Tibial nerve (tissue), 4 donors: ENCODE data around the gene SELP. TPM values are rescaled to one million over a fixed set of nuclear protein-coding genes. Genes with fewer than 3 reads are reported as not detected.
"Not testable (repeated sequence)": the region's sequence is repeated elsewhere in the genome, so short reads cannot be mapped to it uniquely, and the experiment has no call there.

Source experiments
- DNase-seq, 2 donors: peaks; one replicate each; pipeline ENCODE4 v3.0.0-alpha.2; 2019; ENCODE audit warnings: low spot score in 2 of 2
- H3K27ac ChIP-seq, 4 donors: fragments of 200-600 bp; sonication (generic) in 3 of 4; one replicate each; pipeline ENCODE4 v1.5.1; 2017 to 2019; ENCODE audit warnings: mild to moderate bottlenecking in 1 of 4
- H3K27me3 ChIP-seq, 2 donors: fragments of 200-600 bp; sonication (generic) in 1 of 2; one replicate each; pipeline versions ENCODE4 v1.5.1 to v1.6.0; 2017 to 2019
- H3K36me3 ChIP-seq, 3 donors: fragments of 200-600 bp; sonication (generic); one replicate each; pipeline ENCODE4 v1.5.1; 2018 to 2019
- H3K4me1 ChIP-seq, 4 donors: fragments of 200-600 bp; sonication (generic) in 3 of 4; one replicate each; pipeline ENCODE4 v1.5.1; 2017 to 2019
- H3K4me3 ChIP-seq, 4 donors: fragments of 200-600 bp; sonication (generic) in 3 of 4; one replicate each; pipeline ENCODE4 v1.5.1; 2017 to 2019; ENCODE audit warnings: mild to moderate bottlenecking in 1 of 4, moderate library complexity in 1 of 4
- H3K9me3 ChIP-seq, 4 donors: fragments of 200-600 bp; sonication (generic) in 3 of 4; one replicate each; pipeline ENCODE4 v1.5.1; 2017 to 2019
- EP300 ChIP-seq, 2 donors: sonication (generic); formaldehyde crosslinking; IDR thresholded peaks; one replicate each; pipeline ENCODE4 v1.6.1; 2017; ENCODE audit warnings: antibody characterized with exemption in 2 of 2, mild to moderate bottlenecking in 1 of 2
- POLR2A ChIP-seq, 2 donors: fragments of 450-650 bp; IDR thresholded peaks; one replicate each; pipeline ENCODE4 v1.6.1; 2017; ENCODE audit warnings: antibody characterized with exemption in 2 of 2, mild to moderate bottlenecking in 2 of 2, moderate library complexity in 2 of 2
- WGBS, 2 donors: methylation state at CpG; one replicate each; pipeline ENCODE4 v1.1.5; 2018; 5-methylcytosine and 5-hydroxymethylcytosine counted together
- total RNA-seq, 4 donors: library from RNA; depleted of rRNA; stranded (reverse); fragments of >200 nt; gene quantifications; one replicate each; pipeline ENCODE4 v1.1.0, GENCODE V29; 2016
- TF ChIP-seq, protein P1 (sequence below), 5 experiments: fragments of 200-600 bp in 3 of 5; fragments of 450-650 bp in 2 of 5; sonication (generic) in 3 of 5; IDR thresholded peaks; one replicate each; pipeline ENCODE4 v1.5.1; 2016 to 2019; ENCODE audit warnings: antibody characterized with exemption in 5 of 5, mild to moderate bottlenecking in 3 of 5, moderate library complexity in 2 of 5

The SELP gene
- total RNA-seq, result 10 to 100 TPM in 3 of 4 donors, 1 to 10 TPM in 1; 2.3 to 30.3 (median 14.8) TPM

DNA sequence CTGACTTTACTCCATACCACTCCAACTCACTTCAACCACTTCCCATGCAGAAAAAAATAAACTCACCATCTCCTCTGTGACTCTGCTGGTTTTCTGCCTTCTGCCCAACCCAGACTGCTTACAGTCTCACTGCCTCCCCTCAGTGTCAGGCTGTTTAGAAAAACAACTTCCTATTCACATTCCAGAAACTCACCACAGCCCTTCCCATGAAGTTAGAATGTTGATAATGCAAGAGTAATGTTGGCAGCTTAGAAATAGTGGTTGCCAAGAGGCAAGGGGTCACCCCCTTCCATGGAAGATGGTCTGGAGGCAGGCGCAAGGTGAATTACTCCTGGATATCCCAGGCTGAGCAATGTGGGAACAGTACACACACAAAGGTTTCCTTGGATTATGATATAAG, at the start of gene SELP:
SELP (minus strand) TSS at position 119 of the 400 bp plus-strand sequence; CDS start at position 69, 50 bp downstream.
- no peaks in the 10 kb centered on the region for H3K27me3 ChIP-seq
- H3K4me3 ChIP-seq, result no peak within 1 kb of the TSS
- H3K27ac ChIP-seq, result peak within 1 kb of the TSS in 2 of 4 donors; percentile 42 to 55
- no peaks in the 10 kb centered on the region for H3K4me1 ChIP-seq
- WGBS, 2 donors, result 68 to 79% methylated on average over 1 of the region's 1 CpG
- peaks cover 0 to 22% (median 7%) of the 10 kb centered on the region in 4 donors for H3K9me3 ChIP-seq
- DNase-seq, result no peak
- no peaks in the 10 kb centered on the region for H3K36me3 ChIP-seq
- TF ChIP-seq, protein P1, sequence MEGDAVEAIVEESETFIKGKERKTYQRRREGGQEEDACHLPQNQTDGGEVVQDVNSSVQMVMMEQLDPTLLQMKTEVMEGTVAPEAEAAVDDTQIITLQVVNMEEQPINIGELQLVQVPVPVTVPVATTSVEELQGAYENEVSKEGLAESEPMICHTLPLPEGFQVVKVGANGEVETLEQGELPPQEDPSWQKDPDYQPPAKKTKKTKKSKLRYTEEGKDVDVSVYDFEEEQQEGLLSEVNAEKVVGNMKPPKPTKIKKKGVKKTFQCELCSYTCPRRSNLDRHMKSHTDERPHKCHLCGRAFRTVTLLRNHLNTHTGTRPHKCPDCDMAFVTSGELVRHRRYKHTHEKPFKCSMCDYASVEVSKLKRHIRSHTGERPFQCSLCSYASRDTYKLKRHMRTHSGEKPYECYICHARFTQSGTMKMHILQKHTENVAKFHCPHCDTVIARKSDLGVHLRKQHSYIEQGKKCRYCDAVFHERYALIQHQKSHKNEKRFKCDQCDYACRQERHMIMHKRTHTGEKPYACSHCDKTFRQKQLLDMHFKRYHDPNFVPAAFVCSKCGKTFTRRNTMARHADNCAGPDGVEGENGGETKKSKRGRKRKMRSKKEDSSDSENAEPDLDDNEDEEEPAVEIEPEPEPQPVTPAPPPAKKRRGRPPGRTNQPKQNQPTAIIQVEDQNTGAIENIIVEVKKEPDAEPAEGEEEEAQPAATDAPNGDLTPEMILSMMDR (IDR thresholded peaks at IDR 0.05), result no peak
- TF ChIP-seq EP300 (IDR thresholded peaks at IDR 0.05) (peak in 1 of 2 donors; percentile 17), POLR2A (IDR thresholded peaks at IDR 0.05) (no peak)

DNA sequence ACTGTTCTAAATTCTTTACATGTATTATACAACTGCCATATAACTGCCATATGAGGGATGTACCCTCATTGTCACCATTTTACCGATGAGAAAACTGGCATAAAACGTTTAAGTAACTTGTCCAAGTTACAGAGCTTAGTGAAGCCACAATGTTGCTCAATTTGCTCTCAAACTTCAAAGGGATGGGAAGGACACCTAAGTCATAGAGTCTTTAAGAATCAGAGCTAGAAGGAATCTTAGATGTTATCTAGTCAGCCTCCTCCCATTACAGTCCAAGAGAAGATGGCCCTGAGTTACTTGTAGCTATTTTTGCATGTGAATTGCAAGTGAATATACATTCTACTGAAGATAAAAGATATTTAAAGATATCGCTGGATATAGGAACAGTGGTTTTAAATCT, 49.8 kb upstream of the SELP start:
- Histone ChIP-seq H3K4me3 (no peak overlapping the region), H3K4me1 (peaks cover 0 to 6% (median 3%) of the 10 kb centered on the region in 4 donors), H3K36me3 (no peaks in the 10 kb centered on the region), H3K27me3 (no peaks in the 10 kb centered on the region), H3K27ac (no peak overlapping the region), H3K9me3 (no peaks in the 10 kb centered on the region)
- DNase-seq, result no peak
- TF ChIP-seq, protein P1 (IDR thresholded peaks at IDR 0.05), result no peak
- no peak for TF ChIP-seq EP300 (IDR thresholded peaks at IDR 0.05)
- TF ChIP-seq POLR2A (IDR thresholded peaks at IDR 0.05), result no peak
- WGBS, 2 donors, result 78 to 87% methylated on average over 3 of the region's 3 CpGs

DNA sequence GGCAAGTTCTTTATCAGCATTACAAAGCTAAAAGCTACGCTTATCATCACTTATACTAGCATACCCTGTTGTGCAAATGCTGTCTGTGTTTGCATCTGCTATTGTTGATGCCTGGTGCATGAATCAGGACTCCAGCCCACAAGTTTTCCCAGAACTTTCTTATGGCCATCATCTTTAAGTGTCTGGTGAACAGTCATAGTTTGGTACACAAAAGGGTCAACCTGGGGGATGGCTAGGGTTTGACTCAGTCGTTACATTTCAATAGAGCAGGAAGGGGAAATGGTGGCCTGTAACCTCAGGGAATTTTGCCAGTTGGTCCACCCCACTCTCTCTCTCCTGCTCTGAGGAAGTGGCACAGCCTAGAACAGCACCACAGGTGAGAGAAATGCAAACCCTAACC, 46.1 kb upstream of the SELP start:
- Histone ChIP-seq H3K27ac (no peak overlapping the region), H3K27me3 (no peaks in the 10 kb centered on the region), H3K9me3 (no peaks in the 10 kb centered on the region), H3K4me1 (peaks cover 0 to 1% (median under 1%) of the 10 kb centered on the region in 4 donors), H3K4me3 (no peak overlapping the region), H3K36me3 (no peaks in the 10 kb centered on the region)
- TF ChIP-seq, protein P1 (IDR thresholded peaks at IDR 0.05), result no peak
- no peak for TF ChIP-seq EP300 (IDR thresholded peaks at IDR 0.05)
- TF ChIP-seq POLR2A (IDR thresholded peaks at IDR 0.05), result no peak
- 15 to 23% methylated on average over 2 of the region's 2 CpGs for WGBS, 2 donors
- DNase-seq, result no peak

DNA sequence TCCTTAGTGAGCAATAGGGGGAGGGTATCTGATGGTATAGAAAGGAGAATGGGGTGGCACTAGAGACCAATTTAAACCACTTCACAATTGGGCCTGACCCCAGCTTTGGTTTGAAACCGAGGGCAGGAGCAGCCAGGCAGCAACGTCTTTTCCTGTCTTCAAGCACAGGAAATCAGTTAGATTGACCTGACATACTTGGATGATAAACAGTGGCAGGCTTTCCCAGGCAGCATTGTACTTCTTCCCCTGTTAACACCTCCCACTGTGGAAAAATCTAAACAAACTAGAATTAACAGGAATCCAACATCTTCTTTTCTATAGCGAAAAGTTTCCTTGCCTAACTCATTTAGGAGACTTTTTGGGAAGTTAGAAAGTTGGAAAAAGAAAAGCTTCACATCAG, 40.9 kb upstream of the SELP start:
- DNase-seq, result no peak
- Histone ChIP-seq H3K36me3 (no peaks in the 10 kb centered on the region), H3K27me3 (no peaks in the 10 kb centered on the region), H3K4me3 (no peak overlapping the region), H3K4me1 (no peaks in the 10 kb centered on the region), H3K27ac (no peak overlapping the region), H3K9me3 (no peaks in the 10 kb centered on the region)
- 33 to 36% methylated on average over 3 of the region's 3 CpGs for WGBS, 2 donors
- TF ChIP-seq POLR2A (IDR thresholded peaks at IDR 0.05) (no peak), EP300 (IDR thresholded peaks at IDR 0.05) (no peak)
- TF ChIP-seq, protein P1 (IDR thresholded peaks at IDR 0.05), result no peak

DNA sequence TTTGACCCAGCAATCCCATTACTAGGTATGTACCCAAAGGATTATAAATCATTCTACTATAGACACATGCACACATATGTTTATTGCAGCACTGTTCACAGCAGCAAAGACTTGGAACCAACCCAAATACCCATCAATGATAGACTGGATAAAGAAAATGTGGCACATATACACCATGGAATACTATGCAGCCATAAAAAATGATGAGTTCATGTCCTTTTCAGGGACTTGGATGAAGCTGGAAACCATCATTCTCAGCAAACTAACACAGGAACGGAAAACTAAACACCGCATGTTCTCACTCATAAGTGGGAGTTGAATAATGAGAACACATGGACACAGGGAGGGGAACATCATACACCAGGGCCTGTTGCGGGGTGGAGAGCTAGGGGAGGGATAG, 40.3 kb upstream of the SELP start:
- H3K36me3 ChIP-seq, DNase-seq, H3K27ac ChIP-seq, H3K9me3 ChIP-seq, H3K27me3 ChIP-seq, H3K4me1 ChIP-seq, H3K4me3 ChIP-seq: not testable (repeated sequence)
- 92 to 93% methylated on average over 3 of the region's 3 CpGs for WGBS, 2 donors

DNA sequence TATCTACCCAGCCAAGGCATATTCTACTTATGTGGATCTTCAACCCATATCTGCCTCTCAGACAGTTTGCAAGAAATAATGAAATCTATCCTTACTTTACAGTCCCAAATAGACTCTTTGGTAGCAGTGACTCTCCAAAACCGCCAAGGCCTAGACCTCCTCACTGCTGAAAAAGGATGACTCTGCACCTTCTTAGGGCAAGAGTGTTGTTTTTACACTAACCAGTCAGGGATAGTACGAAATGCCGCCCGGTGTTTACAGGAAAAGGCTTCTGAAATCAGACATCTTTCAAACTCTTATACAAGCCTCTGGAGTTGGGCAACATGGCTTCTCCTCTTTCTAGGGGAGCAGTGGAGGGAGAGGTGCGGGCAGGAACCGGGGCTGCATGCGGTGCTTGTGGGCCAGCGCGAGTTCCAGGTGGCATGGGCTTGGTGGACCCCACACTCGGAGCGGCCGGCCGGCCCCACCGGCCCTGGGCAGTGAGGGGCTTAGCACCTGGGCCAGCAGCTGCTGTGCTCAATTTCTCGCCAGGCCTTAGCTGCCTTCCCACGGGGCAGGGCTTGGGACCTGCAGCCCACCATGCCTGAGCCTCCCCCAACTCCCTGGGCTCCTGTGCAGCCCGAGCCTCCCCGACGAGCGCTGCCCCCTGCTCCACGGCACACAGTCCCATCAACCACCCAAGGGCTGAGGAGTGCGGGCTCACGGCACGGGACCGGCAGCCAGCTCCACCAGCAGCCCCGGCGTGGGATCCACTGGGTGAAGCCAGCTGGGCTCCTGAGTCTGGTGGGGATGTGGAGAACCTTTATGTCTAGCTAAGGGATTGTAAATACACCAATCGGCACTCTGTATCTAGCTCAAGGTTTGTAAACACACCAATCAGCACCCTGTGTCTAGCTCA, 38.0 kb upstream of the SELP start:
- 91 to 95% methylated on average over 9 to 22 of the region's 28 CpGs for WGBS, 2 donors
- not testable (repeated sequence) for H3K27me3 ChIP-seq, H3K4me3 ChIP-seq, H3K4me1 ChIP-seq, DNase-seq, H3K27ac ChIP-seq, H3K36me3 ChIP-seq, H3K9me3 ChIP-seq

DNA sequence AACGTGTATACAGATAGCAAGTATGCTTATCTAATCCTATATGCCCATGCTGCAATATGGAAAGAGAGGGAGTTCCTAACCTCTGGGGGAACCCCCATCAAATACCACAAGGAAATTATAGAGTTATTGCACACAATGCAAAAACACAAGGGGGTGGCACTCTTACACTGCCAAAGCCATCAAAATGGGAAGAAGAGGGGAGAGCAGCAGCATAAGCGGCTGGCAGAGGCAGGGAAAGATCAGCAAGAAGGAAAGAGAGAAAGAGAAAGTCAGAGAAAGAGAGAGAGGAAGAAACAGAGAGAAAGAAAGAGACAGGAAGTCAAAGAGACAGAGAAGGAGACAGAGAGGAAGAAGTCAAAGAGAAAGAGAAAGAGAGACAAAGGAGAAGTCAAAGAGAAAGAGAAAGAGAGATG, 37.3 kb upstream of the SELP start:
- H3K9me3 ChIP-seq, H3K36me3 ChIP-seq, DNase-seq, H3K4me1 ChIP-seq, H3K27me3 ChIP-seq, H3K27ac ChIP-seq, H3K4me3 ChIP-seq: not testable (repeated sequence)
- 70 to 78% methylated on average over 2 of the region's 2 CpGs for WGBS, 2 donors

DNA sequence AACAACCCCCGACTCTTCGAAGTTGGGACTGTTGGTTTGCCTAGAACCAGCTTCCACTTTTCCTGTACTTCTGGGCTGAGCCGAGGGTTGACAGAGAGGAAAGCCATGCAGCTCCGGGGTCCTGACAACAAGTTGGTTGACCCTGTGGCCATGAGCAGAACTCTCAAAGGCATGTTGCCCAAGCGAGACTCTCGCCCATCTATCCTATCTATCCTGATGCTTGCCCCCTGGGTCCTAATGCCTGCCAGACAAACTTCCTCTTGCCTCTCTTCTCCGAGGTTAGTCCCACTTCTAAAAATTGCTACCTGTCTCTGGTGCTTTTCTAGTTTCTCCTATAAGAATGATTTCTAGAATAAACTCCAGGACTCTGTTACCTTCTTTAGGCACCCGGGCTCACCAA, 32.8 kb upstream of the SELP start:
- not testable (repeated sequence) for H3K4me1 ChIP-seq, H3K9me3 ChIP-seq, DNase-seq, H3K4me3 ChIP-seq, H3K36me3 ChIP-seq, H3K27ac ChIP-seq, H3K27me3 ChIP-seq
- 72 to 76% methylated on average over 8 of the region's 8 CpGs for WGBS, 2 donors

DNA sequence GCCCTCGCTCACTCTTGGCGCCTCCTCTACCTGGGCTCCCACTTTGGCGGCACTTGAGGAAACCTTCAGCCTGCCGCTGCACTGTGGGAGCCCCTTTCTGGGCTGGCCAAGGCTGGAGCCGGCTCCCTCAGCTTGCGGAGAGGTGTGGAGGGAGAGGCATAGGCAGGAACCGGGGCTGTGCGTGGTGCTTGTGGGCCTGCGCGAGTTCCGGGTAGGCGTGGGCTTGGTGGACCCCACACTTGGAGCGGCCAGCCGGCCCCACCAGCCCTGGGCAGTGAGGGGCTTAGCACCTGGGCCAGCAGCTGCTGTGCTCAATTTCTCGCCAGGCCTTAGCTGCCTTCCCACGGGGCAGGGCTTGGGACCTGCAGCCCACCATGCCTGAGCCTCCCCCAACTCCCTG, 31.1 kb upstream of the SELP start:
- H3K36me3 ChIP-seq, H3K9me3 ChIP-seq, DNase-seq, H3K27me3 ChIP-seq, H3K27ac ChIP-seq, H3K4me1 ChIP-seq, H3K4me3 ChIP-seq: not testable (repeated sequence)
- 93 to 96% methylated on average over 5 to 13 of the region's 16 CpGs for WGBS, 2 donors
